Measurements from ENCODE around the gene ZNF324B.
"Not testable (repeated sequence)": the region's sequence is repeated elsewhere in the genome, so short reads cannot be mapped to it uniquely, and the experiment has no call there.

The ZNF324B gene

GRCh38 chr19:58482372-58482771 lies 30.9 kb downstream of the ZNF324B start:
- no peak for DNase-seq

GRCh38 chr19:58483776-58484175 lies 32.4 kb downstream of the ZNF324B start:
- no peak for DNase-seq

DNA sequence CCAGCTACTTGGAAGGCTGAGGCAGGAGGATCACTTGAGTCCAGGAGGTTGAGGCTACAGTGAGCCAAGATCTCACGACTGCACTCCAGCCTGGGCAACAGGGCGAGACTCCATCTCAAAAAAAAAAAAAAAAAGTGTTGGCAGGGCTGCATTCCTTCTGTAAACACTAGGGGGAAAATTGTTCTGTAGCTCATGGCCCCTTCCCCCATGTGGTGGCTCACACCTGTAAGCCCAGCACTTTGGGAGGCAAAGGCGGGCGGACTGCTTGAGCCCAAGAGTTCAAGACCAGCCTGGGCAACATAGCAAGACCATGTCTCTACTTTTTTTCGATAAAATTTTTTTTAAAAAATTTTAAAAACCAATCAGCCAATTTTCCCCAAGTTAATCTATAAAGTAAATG lies 32.9 kb downstream of the ZNF324B start:
- not testable (repeated sequence) for DNase-seq

DNA sequence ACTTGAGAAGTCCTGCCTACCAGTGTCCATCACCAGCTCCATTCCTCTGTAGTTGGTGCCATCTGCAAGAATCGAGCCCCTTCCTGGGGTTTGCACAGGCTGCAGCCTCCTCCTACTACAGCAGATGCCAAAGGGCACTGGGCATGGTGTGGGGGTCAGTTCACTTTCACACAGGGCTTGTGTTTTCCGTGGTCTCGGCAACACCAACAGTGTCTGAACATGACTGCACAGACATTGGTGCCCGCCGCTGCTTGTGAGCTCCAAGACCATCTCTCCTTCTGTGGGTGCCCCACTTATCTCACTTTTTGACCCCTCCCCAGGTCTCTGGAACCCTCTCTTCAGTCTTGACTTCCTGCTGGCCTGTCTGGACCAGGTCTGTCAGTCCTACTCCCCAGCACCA lies 40.0 kb downstream of the ZNF324B start:
- DNase-seq = no peak

GRCh38 chr19:58492265-58492664 lies 40.8 kb downstream of the ZNF324B start:
- DNase-seq = no peak

DNA sequence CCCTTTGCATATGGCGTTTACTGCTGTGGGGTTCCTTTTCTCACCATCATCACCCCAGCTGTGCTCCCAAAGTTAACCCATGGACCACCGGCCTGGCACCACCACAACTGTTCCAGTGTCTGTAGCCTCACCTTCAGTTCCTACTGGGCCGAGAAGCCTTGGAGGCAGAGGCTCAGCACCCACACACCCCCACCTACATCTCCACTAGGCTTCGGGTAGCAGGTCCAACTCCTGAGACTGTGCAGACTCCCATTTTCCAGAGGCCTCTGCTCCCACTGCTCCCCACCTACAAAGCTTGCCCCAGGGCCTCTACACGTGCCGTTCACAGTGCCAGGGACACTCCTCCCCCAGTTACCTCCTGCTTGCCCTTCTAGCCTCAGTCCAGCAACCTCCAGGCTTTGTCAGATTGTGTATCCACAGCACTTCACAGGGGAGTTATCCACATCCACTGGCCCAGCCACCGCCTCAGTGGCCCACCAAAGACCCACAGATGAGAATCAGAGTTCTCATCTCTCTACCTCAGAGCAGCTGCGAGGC lies 46.3 kb downstream of the ZNF324B start:
- DNase-seq = no peak

GRCh38 chr19:58498316-58499020 lies 47.0 kb downstream of the ZNF324B start:
- DNase-seq = no peak

DNA sequence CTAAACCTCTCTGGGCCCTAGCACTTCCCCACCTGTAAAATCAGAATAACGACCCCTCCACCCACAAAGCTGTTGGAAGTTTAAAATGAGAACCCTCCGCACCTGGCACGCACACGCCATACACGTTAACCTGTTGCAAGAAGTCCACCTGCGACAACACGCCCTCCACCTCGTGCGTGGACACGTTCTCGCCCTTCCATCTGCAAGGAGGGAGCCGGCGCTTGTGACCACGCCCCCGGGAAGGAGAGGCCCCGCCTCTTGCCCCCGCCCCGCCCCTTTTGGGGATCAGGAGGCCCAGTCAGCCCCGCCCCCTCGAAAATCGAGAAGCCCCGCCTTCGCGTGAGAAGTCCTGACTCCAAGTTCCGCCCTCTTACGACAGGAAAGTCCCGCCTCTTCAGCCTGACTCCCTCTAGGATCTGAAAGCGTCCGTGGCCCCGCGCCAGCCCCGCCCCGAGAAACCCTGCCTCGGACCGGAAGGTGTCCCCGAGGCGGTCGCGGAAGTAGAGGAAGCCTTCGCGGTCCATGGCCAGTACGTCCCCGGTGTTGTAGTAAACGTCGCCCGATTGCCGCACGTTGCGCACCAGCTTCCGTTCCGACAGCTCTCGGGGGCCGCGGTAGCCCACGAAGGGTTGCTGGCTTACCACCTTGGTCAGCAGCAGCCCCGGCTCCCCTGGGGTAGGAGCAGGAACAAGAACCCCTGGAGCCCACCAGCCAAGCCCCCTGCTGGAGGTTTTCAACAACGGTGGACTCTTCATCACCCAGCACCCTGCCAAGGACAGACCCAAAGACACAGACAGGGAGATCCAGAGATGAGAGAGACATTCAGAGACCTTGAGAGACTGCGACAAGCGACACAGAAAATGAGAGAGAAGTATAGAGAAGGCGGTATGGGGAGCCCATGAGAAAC lies 47.9 kb downstream of the ZNF324B start:
- DNase-seq = peak; percentile 99

DNA sequence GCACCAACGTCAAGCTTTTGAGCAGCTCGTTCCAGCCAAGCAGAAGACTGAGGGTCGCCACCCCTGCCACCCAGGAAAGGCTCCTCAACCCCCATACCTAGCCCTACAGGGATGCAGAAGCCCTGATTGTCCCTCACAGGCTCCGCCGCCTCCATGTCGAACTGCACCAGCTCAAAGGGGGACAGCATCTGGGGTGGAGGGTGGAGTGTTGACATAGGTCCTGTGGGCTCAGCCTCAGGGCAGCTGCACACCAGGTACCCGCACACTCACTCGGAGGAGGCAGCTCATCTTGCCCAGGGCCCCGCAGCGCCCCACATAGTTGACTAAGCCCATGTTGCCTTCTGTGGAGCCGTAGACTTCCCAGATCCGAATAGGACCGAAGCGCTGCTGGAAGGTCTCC lies 48.8 kb downstream of the ZNF324B start:
- DNase-seq = no peak

Data from fibroblast of skin of right biceps (primary cell).